Ovary (tissue), 9 donors: ENCODE data around the gene DERL3. TPM values are rescaled to one million over a fixed set of nuclear protein-coding genes. Genes with fewer than 3 reads are reported as not detected.
A peak's percentile ranks its signal among the peaks of the same experiment; 100 is the strongest.

Experiments used
- DNase-seq, 5 donors: peaks; one replicate each; pipeline ENCODE4 v3.0.0-alpha.2; 2019 to 2020
- H3K27ac ChIP-seq, 2 donors: fragments of 200-600 bp; one replicate each; pipeline versions ENCODE4 v1.5.1 to v1.8.0; 2019 to 2022
- H3K27me3 ChIP-seq: fragments of 200-600 bp; one replicate; pipeline ENCODE4 v1.8.0; 2022
- H3K36me3 ChIP-seq: fragments of 200-600 bp; sonication (generic); one replicate; pipeline ENCODE4 v1.5.1; 2019
- H3K4me1 ChIP-seq: one replicate; pipeline ENCODE4 v1.8.1; 2013; ENCODE audit warnings: mild to moderate bottlenecking, moderate library complexity; ENCODE audit not compliant: insufficient read depth
- H3K4me3 ChIP-seq: fragments of 200-600 bp; sonication (generic); one replicate; pipeline ENCODE4 v1.5.1; 2017
- H3K9me3 ChIP-seq, 2 donors: fragments of 200-600 bp in 1 of 2; sonication (generic) in 1 of 2; one replicate each; pipeline versions ENCODE4 v1.5.1 to v1.8.1; 2013 to 2019; ENCODE audit warnings: mild to moderate bottlenecking in 1 of 2, moderate library complexity in 1 of 2
- CTCF ChIP-seq, 3 donors: fragments of 450-650 bp in 2 of 3; fragments of 200-600 bp in 1 of 3; IDR thresholded peaks; one replicate each; pipeline versions ENCODE4 v1.5.1 to v1.8.0; 2016 to 2022; ENCODE audit warnings: antibody characterized with exemption in 3 of 3, mild to moderate bottlenecking in 1 of 3
- EP300 ChIP-seq: sonication (generic); formaldehyde crosslinking; IDR thresholded peaks from one replicate; pipeline ENCODE4 v1.6.1; 2017; ENCODE audit warnings: antibody characterized with exemption
- POLR2A ChIP-seq: fragments of 450-650 bp; IDR thresholded peaks from one replicate; pipeline ENCODE4 v1.6.1; 2017; ENCODE audit warnings: antibody characterized with exemption, mild to moderate bottlenecking, moderate library complexity
- WGBS, 3 donors: extraction: QIAGEN DNeasy Blood & Tissue Kit in 1 of 3; methylation state at CpG; one replicate each; pipeline versions ENCODE4 v1.1.5 to v1.1.7; 2013 to 2017; 5-methylcytosine and 5-hydroxymethylcytosine counted together
- intact Hi-C, 4 donors: fragments of 100-400 bp; cut with DNase I; formaldehyde crosslinking; loops; one replicate each; pipeline versions ENCODE4 v1.11.0 to v1.15.1; 2022 to 2023
- polyA plus RNA-seq, 2 donors: library from polyadenylated mRNA; stranded (reverse); fragments of 200-250 nt in 1 of 2; fragments of 350-450 nt in 1 of 2; fragmentation: Illumina TruSeq in 1 of 2; extraction: RNeasy Lipid Tissue Mini Kit (QIAGEN cat#74804) in 1 of 2; gene quantifications; one replicate each; pipeline ENCODE4 v1.2.3, GENCODE V29; 2013 to 2014
- total RNA-seq, 7 donors: library from RNA; depleted of rRNA in 2 of 7; stranded (reverse); fragments of >200 nt in 2 of 7; fragmentation: NEBNext Ultra II Directional in 3 of 7; extraction: Animal tissue kit (Norgen Biotek cat#: 25700) in 3 of 7; gene quantifications; one replicate each; pipeline versions ENCODE4 v1.1.0 to v1.2.4, GENCODE V29; 2016 to 2023
- donor health status: DM: no; HTN: no; CAD: no; lungs with moderate emphysema.
- donor health status: DM: no; HTN: no; CAD: no.
- donor health status: Bipolar disorder and iron deficiency.
- donor health status: DM: yes; HTN: yes; CAD: no.
- donor health status: DM: no; HTN: no; CAD: no.
- donor health status: DM: yes; HTN: yes; CAD: no.

Gene DERL3
- total and polyA plus RNA-seq, 9 donors = 0.45 to 3.9 (median 1.8) TPM

- no peaks in the 10 kb centered on the region for H3K9me3 ChIP-seq
- peak in 2 of 5 donors; percentile 3 for DNase-seq
- no peak for TF ChIP-seq CTCF (IDR thresholded peaks at IDR 0.05)
- TF ChIP-seq POLR2A = no peak
- no peak for TF ChIP-seq EP300
- no peaks in the 10 kb centered on the region for H3K27me3 ChIP-seq
- H3K4me1 ChIP-seq = no peaks in the 10 kb centered on the region
- intact Hi-C loops = no loop called here
- H3K36me3 ChIP-seq = no peaks in the 10 kb centered on the region
- H3K4me3 ChIP-seq = no peak overlapping the region
- 52 to 59% (median 53%) methylated on average over 7 of the region's 7 CpGs for whole genome bisulfite sequencing, 3 donors
- H3K27ac ChIP-seq = no peak overlapping the region
Measured at GRCh38 chr22:23829845-23830372, 8.9 kb downstream of the DERL3 start.

GRCh38 chr22:23828800-23829680, 9.8 kb downstream of the DERL3 start:
- intact Hi-C loops = no loop called here
- no peaks in the 10 kb centered on the region for H3K27me3 ChIP-seq
- H3K36me3 ChIP-seq = no peaks in the 10 kb centered on the region
- no peak overlapping the region for H3K27ac ChIP-seq
- no peak overlapping the region for H3K4me3 ChIP-seq
- H3K9me3 ChIP-seq = no peaks in the 10 kb centered on the region
- no peak for TF ChIP-seq POLR2A
- TF ChIP-seq EP300 = no peak
- no peak for TF ChIP-seq CTCF (IDR thresholded peaks at IDR 0.05)
- peak in 1 of 5 donors; percentile 29 for DNase-seq
- WGBS, 3 donors = 91 to 96% (median 96%) methylated on average over 10 of the region's 10 CpGs
- H3K4me1 ChIP-seq = no peaks in the 10 kb centered on the region

- H3K4me1 ChIP-seq = peaks cover 2% of the 10 kb centered on the region
- 75 to 92% (median 84%) methylated on average over 11 of the region's 11 CpGs for WGBS, 3 donors
- H3K27me3 ChIP-seq = no peaks in the 10 kb centered on the region
- intact Hi-C loops = no loop called here
- TF ChIP-seq EP300 (no peak), CTCF (IDR thresholded peaks at IDR 0.05) (no peak), POLR2A (no peak)
- DNase-seq = peak in 1 of 5 donors; percentile 23
- no peak overlapping the region for H3K27ac ChIP-seq
- no peaks in the 10 kb centered on the region for H3K36me3 ChIP-seq
- H3K9me3 ChIP-seq = no peaks in the 10 kb centered on the region
- H3K4me3 ChIP-seq = no peak overlapping the region
Measured at GRCh38 chr22:23827351-23827995, 11.3 kb downstream of the DERL3 start.

GRCh38 chr22:23826510-23827350, 12.1 kb downstream of the DERL3 start:
- intact Hi-C loops = no loop called here
- Histone ChIP-seq H3K4me1 (peaks cover 2% of the 10 kb centered on the region), H3K36me3 (no peaks in the 10 kb centered on the region), H3K27me3 (no peaks in the 10 kb centered on the region), H3K4me3 (no peak overlapping the region), H3K9me3 (no peaks in the 10 kb centered on the region), H3K27ac (no peak overlapping the region)
- peak in 1 of 5 donors; percentile 29 for DNase-seq
- TF ChIP-seq EP300 (no peak), POLR2A (no peak), CTCF (IDR thresholded peaks at IDR 0.05) (no peak)
- 71 to 78% (median 75%) methylated on average over 11 to 15 of the region's 15 CpGs for WGBS, 3 donors
